Ishikawa (cell line): ENCODE data around the gene TMEM139.

ENCODE experiments used
- CEBPB ChIP-seq: IDR thresholded peaks from 2 replicates; pipeline ENCODE4 v1.6.1; 2012
- FOXM1 ChIP-seq: IDR thresholded peaks from 2 replicates; pipeline ENCODE4 v1.6.1; 2012; ENCODE audit warnings: low read depth, borderline replicate concordance
- RAD21 ChIP-seq: IDR thresholded peaks from 2 replicates; pipeline ENCODE4 v1.6.1; 2012; ENCODE audit warnings: low read depth
- TCF12 ChIP-seq: IDR thresholded peaks from 2 replicates; pipeline ENCODE4 v1.6.1; 2012; ENCODE audit warnings: low read depth
- ZBTB7A ChIP-seq: IDR thresholded peaks from 2 replicates; pipeline ENCODE4 v1.6.1; 2012; ENCODE audit warnings: low read depth

- TF ChIP-seq FOXM1 (no peak), TCF12 (no peak), RAD21 (no peak), CEBPB (no peak), ZBTB7A (0 out of 2 replicates have a peak, but pooled peaks have one; percentile 6)
Measured at GRCh38 chr7:143288836-143289235, 4.1 kb downstream of the TMEM139 start.
